ENCODE results near the gene ATP6V0E2. TPM values are rescaled to one million over a fixed set of nuclear protein-coding genes. Genes with fewer than 3 reads are reported as not detected.

Gene ATP6V0E2
- total RNA-seq, 3 donors from 2014 or later = 12.7 to 23.7 (median 20.9) TPM

- no peak for DNase-seq
- ATAC-seq = no peak
- H3K36me3 ChIP-seq (ENCODE audit: low read depth) = no peaks in the 10 kb centered on the region
These were observed 7.5 kb upstream of the ATP6V0E2 start for GRCh38 chr7:149866139-149866778.

GRCh38 chr7:149866779-149867447, 6.9 kb upstream of the ATP6V0E2 start:
- intact Hi-C loops (cut with DNase I, micrococcal nuclease) = no loop called here
- peak in 1 of 3 donors; percentile 31 for DNase-seq

More at GRCh38 chr7:149866139-149866778, 7.5 kb upstream of the ATP6V0E2 start:
- intact Hi-C loops (cut with DNase I, micrococcal nuclease) = no loop called here
- TF ChIP-seq CTCF (IDR thresholded peaks at IDR 0.05) = no peak
- Histone ChIP-seq H3K9me3 (no peaks in the 10 kb centered on the region), H3K4me3 (no peak overlapping the region), H3K4me1 (ENCODE audit: low read depth) (no peaks in the 10 kb centered on the region)

GRCh38 chr7:149867762-149868622, 5.8 kb upstream of the ATP6V0E2 start:
- no peak for ATAC-seq
- no peak for TF ChIP-seq CTCF (IDR thresholded peaks at IDR 0.05)
- DNase-seq = no peak
- peaks cover 7% of the 10 kb centered on the region for H3K4me1 ChIP-seq (ENCODE audit: low read depth)
- intact Hi-C loops (cut with DNase I, micrococcal nuclease) = no loop called here
- H3K36me3 ChIP-seq (ENCODE audit: low read depth) = no peaks in the 10 kb centered on the region
- H3K4me3 ChIP-seq = no peak overlapping the region
- H3K9me3 ChIP-seq = no peaks in the 10 kb centered on the region

More at GRCh38 chr7:149866779-149867447, 6.9 kb upstream of the ATP6V0E2 start:
- ATAC-seq = no peak
- no peaks in the 10 kb centered on the region for H3K4me1 ChIP-seq (ENCODE audit: low read depth)
- no peak overlapping the region for H3K4me3 ChIP-seq
- no peaks in the 10 kb centered on the region for H3K36me3 ChIP-seq (ENCODE audit: low read depth)
- TF ChIP-seq CTCF (IDR thresholded peaks at IDR 0.05) = no peak
- H3K9me3 ChIP-seq = no peaks in the 10 kb centered on the region

GRCh38 chr7:149868623-149869290, 5.0 kb upstream of the ATP6V0E2 start:
- TF ChIP-seq CTCF (IDR thresholded peaks at IDR 0.05) = no peak
- DNase-seq (no peak), ATAC-seq (no peak)
- H3K4me3 ChIP-seq = no peak overlapping the region
- peaks cover 8% of the 10 kb centered on the region for H3K4me1 ChIP-seq (ENCODE audit: low read depth)
- intact Hi-C loops (cut with DNase I, micrococcal nuclease) = no loop called here
- no peaks in the 10 kb centered on the region for H3K36me3 ChIP-seq (ENCODE audit: low read depth)
- H3K9me3 ChIP-seq = no peaks in the 10 kb centered on the region

- DNase-seq (no peak), ATAC-seq (no peak)
- H3K9me3 ChIP-seq = no peaks in the 10 kb centered on the region
- peaks cover 8% of the 10 kb centered on the region for H3K4me1 ChIP-seq (ENCODE audit: low read depth)
- intact Hi-C loops (cut with DNase I, micrococcal nuclease) = no loop called here
- no peak for TF ChIP-seq CTCF (IDR thresholded peaks at IDR 0.05)
- H3K36me3 ChIP-seq (ENCODE audit: low read depth) = no peaks in the 10 kb centered on the region
- H3K4me3 ChIP-seq = no peak overlapping the region
These were observed 4.5 kb upstream of the ATP6V0E2 start for GRCh38 chr7:149869291-149869650.
